GM18526 (cell line): ENCODE measurements around the gene PSMD2.

ENCODE experiments used
- POLR2A ChIP-seq: IDR thresholded peaks from 3 replicates; pipeline ENCODE4 v1.6.1; 2011; ENCODE audit not compliant: insufficient read length; ENCODE audit errors: extremely low read depth

The PSMD2 gene

GRCh38 chr3:184339001-184339400 lies 40.0 kb downstream of the PSMD2 start:
- no peak for TF ChIP-seq POLR2A

DNA sequence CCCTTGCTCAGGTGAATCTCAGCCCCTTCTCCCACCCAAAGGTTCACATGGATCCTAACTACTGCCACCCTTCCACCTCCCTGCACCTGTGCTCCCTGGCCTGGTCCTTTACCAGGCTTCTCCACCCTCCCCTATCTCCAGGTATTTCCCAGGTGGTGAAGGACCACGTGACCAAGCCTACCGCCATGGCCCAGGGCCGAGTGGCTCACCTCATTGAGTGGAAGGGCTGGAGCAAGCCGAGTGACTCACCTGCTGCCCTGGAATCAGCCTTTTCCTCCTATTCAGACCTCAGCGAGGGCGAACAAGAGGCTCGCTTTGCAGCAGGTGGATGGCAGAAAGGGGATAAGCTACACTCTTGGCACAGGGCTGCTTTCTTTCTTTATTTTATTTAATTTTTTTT lies 42.9 kb downstream of the PSMD2 start:
- no peak for TF ChIP-seq POLR2A

- TF ChIP-seq POLR2A, result no peak
Measured at GRCh38 chr3:184343200-184343876, 44.3 kb downstream of the PSMD2 start.

DNA sequence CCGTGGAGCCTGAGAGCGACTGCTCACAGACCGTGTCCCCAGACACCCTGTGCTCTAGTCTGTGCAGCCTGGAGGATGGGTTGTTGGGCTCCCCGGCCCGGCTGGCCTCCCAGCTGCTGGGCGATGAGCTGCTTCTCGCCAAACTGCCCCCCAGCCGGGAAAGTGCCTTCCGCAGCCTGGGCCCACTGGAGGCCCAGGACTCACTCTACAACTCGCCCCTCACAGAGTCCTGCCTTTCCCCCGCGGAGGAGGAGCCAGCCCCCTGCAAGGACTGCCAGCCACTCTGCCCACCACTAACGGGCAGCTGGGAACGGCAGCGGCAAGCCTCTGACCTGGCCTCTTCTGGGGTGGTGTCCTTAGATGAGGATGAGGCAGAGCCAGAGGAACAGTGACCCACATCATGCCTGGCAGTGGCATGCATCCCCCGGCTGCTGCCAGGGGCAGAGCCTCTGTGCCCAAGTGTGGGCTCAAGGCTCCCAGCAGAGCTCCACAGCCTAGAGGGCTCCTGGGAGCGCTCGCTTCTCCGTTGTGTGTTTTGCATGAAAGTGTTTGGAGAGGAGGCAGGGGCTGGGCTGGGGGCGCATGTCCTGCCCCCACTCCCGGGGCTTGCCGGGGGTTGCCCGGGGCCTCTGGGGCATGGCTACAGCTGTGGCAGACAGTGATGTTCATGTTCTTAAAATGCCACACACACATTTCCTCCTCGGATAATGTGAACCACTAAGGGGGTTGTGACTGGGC lies 45.7 kb downstream of the PSMD2 start:
- no peak for TF ChIP-seq POLR2A

DNA sequence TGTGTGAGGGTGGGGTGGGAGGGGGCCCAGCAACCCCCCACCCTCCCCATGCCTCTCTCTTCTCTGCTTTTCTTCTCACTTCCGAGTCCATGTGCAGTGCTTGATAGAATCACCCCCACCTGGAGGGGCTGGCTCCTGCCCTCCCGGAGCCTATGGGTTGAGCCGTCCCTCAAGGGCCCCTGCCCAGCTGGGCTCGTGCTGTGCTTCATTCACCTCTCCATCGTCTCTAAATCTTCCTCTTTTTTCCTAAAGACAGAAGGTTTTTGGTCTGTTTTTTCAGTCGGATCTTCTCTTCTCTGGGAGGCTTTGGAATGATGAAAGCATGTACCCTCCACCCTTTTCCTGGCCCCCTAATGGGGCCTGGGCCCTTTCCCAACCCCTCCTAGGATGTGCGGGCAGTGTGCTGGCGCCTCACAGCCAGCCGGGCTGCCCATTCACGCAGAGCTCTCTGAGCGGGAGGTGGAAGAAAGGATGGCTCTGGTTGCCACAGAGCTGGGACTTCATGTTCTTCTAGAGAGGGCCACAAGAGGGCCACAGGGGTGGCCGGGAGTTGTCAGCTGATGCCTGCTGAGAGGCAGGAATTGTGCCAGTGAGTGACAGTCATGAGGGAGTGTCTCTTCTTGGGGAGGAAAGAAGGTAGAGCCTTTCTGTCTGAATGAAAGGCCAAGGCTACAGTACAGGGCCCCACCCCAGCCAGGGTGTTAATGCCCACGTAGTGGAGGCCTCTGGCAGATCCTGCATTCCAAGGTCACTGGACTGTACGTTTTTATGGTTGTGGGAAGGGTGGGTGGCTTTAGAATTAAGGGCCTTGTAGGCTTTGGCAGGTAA lies 46.5 kb downstream of the PSMD2 start:
- TF ChIP-seq POLR2A, result no peak

DNA sequence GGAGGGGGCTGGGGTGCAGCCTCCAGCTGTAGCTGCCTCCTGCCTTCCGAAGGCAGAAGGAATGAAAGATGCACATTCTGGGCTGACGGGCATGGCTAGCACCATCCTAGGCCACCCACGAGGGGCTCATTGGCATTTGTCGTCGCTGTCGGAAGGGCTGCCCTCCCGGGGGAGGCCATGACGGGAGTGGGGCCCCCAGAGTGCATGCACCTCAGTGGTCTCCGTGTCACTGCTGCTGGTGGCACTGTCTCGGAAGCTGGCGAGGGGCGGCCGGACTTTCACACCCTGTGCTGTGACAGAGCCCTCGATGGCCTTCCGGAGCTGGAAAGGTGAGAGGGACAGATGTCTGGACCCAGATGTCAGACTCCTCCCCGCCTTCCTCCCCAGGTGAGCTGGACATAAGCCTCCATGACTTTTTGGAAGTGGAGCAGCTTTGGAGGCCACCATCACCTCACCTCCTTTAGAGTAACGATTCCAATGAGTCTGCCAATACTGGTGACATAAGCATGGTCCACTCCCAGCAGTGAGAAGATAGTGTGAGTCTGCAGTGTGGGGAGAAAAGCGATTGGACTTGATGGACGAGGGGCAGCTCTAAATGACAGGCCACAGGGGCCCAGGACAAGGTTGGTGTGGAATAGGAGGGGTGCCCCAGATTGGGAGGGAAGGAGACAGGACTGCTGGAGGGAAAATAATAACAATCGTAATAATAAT lies 47.6 kb downstream of the PSMD2 start:
- TF ChIP-seq POLR2A, result no peak

GRCh38 chr3:184347321-184348056 lies 48.4 kb downstream of the PSMD2 start:
- no peak for TF ChIP-seq POLR2A

DNA sequence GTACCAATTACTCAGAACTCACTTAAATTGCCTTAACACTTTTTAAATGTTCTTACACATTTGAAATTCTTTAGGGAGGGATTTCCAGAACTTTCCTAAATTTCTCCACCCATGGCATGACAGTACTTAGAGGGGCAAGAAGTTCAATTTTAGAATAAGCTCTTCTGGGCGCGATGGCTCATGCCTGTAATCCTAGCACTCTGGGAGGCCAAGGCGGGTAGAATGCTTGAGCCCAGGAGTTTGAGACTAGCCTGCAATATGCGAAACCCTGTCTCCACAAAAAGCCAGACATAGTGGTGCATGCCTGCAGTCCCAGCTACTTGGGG lies 49.0 kb downstream of the PSMD2 start:
- no peak for TF ChIP-seq POLR2A

- TF ChIP-seq POLR2A, result no peak
Measured at GRCh38 chr3:184349563-184350470, 50.8 kb downstream of the PSMD2 start.

GRCh38 chr3:184350618-184351017 lies 51.6 kb downstream of the PSMD2 start:
- no peak for TF ChIP-seq POLR2A

GRCh38 chr3:184351511-184352148 lies 52.6 kb downstream of the PSMD2 start:
- TF ChIP-seq POLR2A, result no peak

DNA sequence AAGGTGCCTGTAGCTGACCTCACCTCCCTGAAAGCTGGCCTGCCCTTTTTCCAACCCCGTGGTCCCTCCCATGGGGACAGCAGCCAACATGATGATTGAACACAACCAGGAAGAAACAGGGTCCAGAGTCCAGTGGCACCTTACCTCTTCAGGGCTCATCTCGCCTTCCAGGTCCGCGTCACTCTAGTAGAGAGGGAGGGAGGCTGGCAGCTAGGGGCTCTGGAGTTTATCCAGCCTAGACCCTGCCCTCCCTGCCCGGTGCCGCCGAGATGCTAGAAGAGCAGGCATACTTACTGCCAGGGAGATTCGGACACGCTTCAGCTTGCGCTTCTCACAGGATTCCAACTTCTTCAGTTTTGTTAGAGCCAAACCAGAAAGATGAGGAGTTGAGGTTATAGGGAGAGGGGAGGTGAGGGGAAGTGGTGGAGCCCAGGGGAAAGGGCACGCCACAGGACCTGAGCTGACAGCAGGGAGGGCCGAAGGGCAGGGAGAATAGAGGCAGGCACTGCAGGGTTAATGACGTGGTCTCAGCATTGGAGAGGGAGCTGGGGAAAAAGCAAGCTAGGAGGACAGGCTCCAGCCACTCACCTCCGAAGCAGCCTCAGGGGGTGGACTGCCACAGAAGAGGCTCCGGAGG lies 53.2 kb downstream of the PSMD2 start:
- no peak for TF ChIP-seq POLR2A
